GM21367 (cell line): ENCODE data around the gene TEKT3.

ENCODE experiments used
- ATAC-seq: cut with Tn5 transposase; IDR thresholded peaks from one replicate; pipeline ENCODE4 v1.9.1; 2021; ENCODE audit not compliant: unreplicated experiment

The TEKT3 gene

GRCh38 chr17:15298176-15298575 is 43.2 kb downstream of the TEKT3 start:
- no peak for ATAC-seq

DNA sequence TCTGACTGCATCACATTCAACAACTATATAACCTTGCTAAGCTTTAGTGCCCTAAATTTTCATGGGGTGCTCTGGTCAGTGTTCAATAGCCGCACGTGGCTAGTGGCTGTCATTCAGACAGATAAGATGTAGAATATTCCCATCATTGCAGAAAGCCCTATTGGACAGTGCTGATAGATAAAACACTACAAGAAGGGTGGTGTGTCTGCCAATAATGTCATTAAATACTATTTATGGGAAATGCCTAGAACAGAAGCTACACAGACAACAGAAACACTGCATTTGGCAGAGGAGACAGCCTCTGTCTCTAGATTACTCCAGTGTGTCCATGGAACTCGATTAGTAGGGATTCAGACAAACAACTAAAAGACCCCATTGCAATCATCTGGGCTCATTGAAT is 47.8 kb downstream of the TEKT3 start:
- ATAC-seq, result no peak

- no peak for ATAC-seq
These were observed 49.6 kb downstream of the TEKT3 start for GRCh38 chr17:15291674-15292361.

- no peak for ATAC-seq
These were observed 50.8 kb downstream of the TEKT3 start for GRCh38 chr17:15290605-15291004.

- no peak for ATAC-seq
These were observed 51.9 kb downstream of the TEKT3 start for GRCh38 chr17:15289285-15290183.

DNA sequence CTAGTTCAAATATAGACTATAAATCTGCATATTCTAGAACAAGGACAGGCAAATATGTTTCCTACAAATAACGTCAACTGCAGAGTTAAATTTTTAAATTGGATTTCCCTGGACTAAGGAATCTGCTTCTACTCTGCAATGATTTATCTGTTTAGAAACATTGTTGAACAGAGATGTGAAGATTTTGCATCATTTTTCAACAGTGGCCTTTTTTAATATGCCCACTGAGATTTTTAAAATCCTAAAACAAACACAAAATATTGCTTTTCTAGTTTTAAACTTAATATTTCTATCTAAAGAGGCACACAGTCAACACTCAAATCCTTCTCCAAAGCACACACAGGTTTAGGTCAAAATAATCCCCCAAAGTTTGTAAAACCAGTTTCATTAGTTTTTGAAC is 52.5 kb downstream of the TEKT3 start:
- ATAC-seq, result no peak

GRCh38 chr17:15287538-15288267 is 53.7 kb downstream of the TEKT3 start:
- ATAC-seq, result no peak

GRCh38 chr17:15285466-15285865 is 55.9 kb downstream of the TEKT3 start:
- no peak for ATAC-seq

GRCh38 chr17:15284537-15284936 is 56.9 kb downstream of the TEKT3 start:
- ATAC-seq, result no peak

- no peak for ATAC-seq
These were observed 57.3 kb downstream of the TEKT3 start for GRCh38 chr17:15284107-15284506.

DNA sequence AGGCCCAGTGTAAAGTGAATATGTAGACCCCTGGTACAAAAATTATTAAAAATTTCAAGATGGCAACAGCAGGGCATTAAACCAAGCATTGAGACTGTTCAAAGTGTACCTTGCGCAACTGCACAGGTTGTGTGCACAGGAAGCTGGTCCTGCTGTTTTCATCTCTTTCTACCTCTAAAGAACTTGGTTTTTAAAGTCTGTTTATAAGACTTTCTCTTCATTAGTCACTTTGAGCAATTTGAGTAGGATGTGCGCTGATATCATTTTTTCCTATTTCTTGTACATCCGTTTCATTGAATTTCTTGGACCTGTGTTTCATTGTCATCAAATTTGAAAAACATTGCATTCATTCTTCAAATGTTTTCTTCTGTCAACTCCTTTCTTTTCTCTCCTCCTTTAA is 59.5 kb downstream of the TEKT3 start:
- no peak for ATAC-seq

GRCh38 chr17:15278924-15279477 is 62.4 kb downstream of the TEKT3 start:
- no peak for ATAC-seq

- ATAC-seq, result no peak
These were observed 63.0 kb downstream of the TEKT3 start for GRCh38 chr17:15278380-15278779.

GRCh38 chr17:15274017-15274416 is 67.4 kb downstream of the TEKT3 start:
- no peak for ATAC-seq

DNA sequence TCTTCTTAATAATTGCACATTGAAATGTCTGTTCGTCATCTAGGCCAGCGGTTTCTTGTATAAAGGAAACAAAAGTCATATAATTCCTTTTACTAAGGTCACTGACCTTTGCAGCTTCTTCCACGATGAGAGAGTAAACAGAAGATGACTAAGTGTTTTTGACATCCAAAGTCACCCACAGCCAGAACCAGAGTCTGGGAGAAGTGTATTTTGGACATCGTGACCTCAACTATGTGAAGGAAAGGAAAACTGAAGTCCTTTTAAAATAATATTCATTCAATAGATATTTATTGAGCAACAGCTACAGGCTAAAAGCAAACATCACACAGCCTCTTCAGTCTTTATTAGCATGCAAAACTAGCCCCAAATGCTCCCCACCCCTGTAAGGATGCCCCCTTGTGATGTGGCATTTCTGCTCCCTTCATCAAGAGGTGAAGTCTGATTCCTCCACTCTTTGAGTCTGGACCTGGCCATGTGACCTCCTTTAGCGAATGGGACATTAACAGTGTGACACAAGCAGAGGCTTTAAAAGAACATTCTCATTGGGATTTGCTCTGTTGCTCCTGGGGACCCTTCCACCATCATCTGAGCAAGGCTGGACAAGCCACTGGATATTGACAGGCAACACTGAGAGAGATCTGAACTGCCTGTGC is 68.1 kb downstream of the TEKT3 start:
- no peak for ATAC-seq

- no peak for ATAC-seq
These were observed 69.7 kb downstream of the TEKT3 start for GRCh38 chr17:15271741-15272140.

GRCh38 chr17:15270628-15271381 is 70.6 kb downstream of the TEKT3 start:
- no peak for ATAC-seq

GRCh38 chr17:15269780-15270089 is 71.7 kb downstream of the TEKT3 start:
- no peak for ATAC-seq

GRCh38 chr17:15269087-15269779 is 72.2 kb downstream of the TEKT3 start:
- ATAC-seq, result no peak

GRCh38 chr17:15268461-15268860 is 72.9 kb downstream of the TEKT3 start:
- no peak for ATAC-seq
